K562 (cell line): ENCODE results near the gene FES. TPM values are rescaled to one million over a fixed set of nuclear protein-coding genes. Genes with fewer than 3 reads are reported as not detected.

Source experiments
- CBFA2T3 ChIP-seq: fragments of 450-650 bp; IDR thresholded peaks from 2 replicates; pipeline ENCODE4 v1.6.1; 2017
- CREBBP ChIP-seq: IDR thresholded peaks from one replicate; pipeline ENCODE4 v1.6.1; 2012; ENCODE audit warnings: low read depth, mild to moderate bottlenecking, control low read depth, inconsistent platforms, low read length
- EP300 ChIP-seq: IDR thresholded peaks from 2 replicates; pipeline ENCODE4 v1.6.1; 2012; ENCODE audit warnings: low read length, improper control_type of control experiment
- HDAC6 ChIP-seq: IDR thresholded peaks from 2 replicates; pipeline ENCODE4 v1.6.1; 2012; ENCODE audit warnings: low read depth, mild to moderate bottlenecking, control low read depth, inconsistent platforms, low read length, moderate library complexity
- HMGXB4 ChIP-seq: sonication (generic); formaldehyde crosslinking; IDR thresholded peaks from 2 replicates; pipeline ENCODE4 v1.8.1; 2023; ENCODE audit warnings: mild to moderate bottlenecking, missing genetic modification reagents
- IRF1 ChIP-seq: sonication (generic); formaldehyde crosslinking; IDR thresholded peaks from 2 replicates; pipeline ENCODE4 v1.8.0; 2022; ENCODE audit warnings: missing genetic modification reagents, mild to moderate bottlenecking, borderline replicate concordance
- MEF2D ChIP-seq: conservative IDR thresholded peaks from 2 replicates; pipeline ENCODE4 v1.6.1; 2016; ENCODE audit warnings: low read depth, missing genetic modification characterization, missing compliant biosample characterization
- MYBL2 ChIP-seq, 2 experiments: fragments of 450-650 bp in 1 of 2; sonication (generic) in 1 of 2; formaldehyde crosslinking in 1 of 2; IDR thresholded peaks; 2 replicates each; pipeline versions ENCODE4 v1.6.1 to v1.8.1; 2017 to 2022; ENCODE audit warnings: borderline replicate concordance in 1 of 2, inconsistent platforms in 1 of 2, low read depth in 1 of 2, mild to moderate bottlenecking in 1 of 2, missing genetic modification reagents in 1 of 2, moderate library complexity in 1 of 2
- PBX2 ChIP-seq, 2 experiments: IDR thresholded peaks in 1 of 2; conservative IDR thresholded peaks in 1 of 2; 2 replicates each; pipeline ENCODE4 v1.6.1; 2016; ENCODE audit warnings: low read depth in 2 of 2, mild to moderate bottlenecking in 1 of 2, missing compliant biosample characterization in 1 of 2, missing genetic modification characterization in 1 of 2, moderate library complexity in 1 of 2
- PCBP1 ChIP-seq: fragments of 200-400 bp; formaldehyde crosslinking; IDR thresholded peaks from 2 replicates; pipeline ENCODE4 v1.6.1; 2018; ENCODE audit warnings: mild to moderate bottlenecking, low read depth, low read length; ENCODE audit not compliant: poor library complexity, severe bottlenecking
- POLR2A ChIP-seq: fragments of 450-650 bp; conservative IDR thresholded peaks from 2 replicates; pipeline ENCODE4 v1.6.1; 2016
- POLR2AphosphoS5 ChIP-seq: IDR thresholded peaks from 2 replicates; pipeline ENCODE4 v1.6.1; 2011; ENCODE audit warnings: mild to moderate bottlenecking, low read depth, low read length, moderate library complexity; ENCODE audit not compliant: control insufficient read depth, insufficient read depth
- RUNX1 ChIP-seq: sonication (generic); IDR thresholded peaks from 2 replicates; pipeline ENCODE4 v1.6.1; 2016; ENCODE audit warnings: antibody characterized with exemption, low read depth
- SUPT5H ChIP-seq: fragments of 450-650 bp; IDR thresholded peaks from 2 replicates; pipeline ENCODE4 v1.6.1; 2016
- TCF7L2 ChIP-seq: fragments of 150-350 bp; IDR thresholded peaks from 2 replicates; pipeline ENCODE4 v1.6.1; 2016; ENCODE audit warnings: low read depth, mild to moderate bottlenecking, low read length, moderate library complexity
- TRIM28 ChIP-seq: fragments of 450-650 bp; IDR thresholded peaks from 2 replicates; pipeline ENCODE4 v1.6.1; 2017
- ZEB2 ChIP-seq: fragments of 450-650 bp; IDR thresholded peaks from 2 replicates; pipeline ENCODE4 v1.6.1; 2016
- ZNF347 ChIP-seq: fragments of 450-650 bp; formaldehyde crosslinking; IDR thresholded peaks from 2 replicates; pipeline ENCODE4 v1.4.0; 2020; ENCODE audit warnings: low read depth, mild to moderate bottlenecking, moderate library complexity
- ZNF41 ChIP-seq: fragments of 250-450 bp; sonication (Bioruptor Pico); conservative IDR thresholded peaks from 2 replicates; pipeline ENCODE4 v1.4.0; 2020; ENCODE audit warnings: mild to moderate bottlenecking
- ZNF561 ChIP-seq: fragments of 450-650 bp; formaldehyde crosslinking; conservative IDR thresholded peaks from 2 replicates; pipeline ENCODE4 v1.4.0; 2020; ENCODE audit warnings: mild to moderate bottlenecking, moderate library complexity
- ZNF639 ChIP-seq, 2 experiments: fragments of 200-800 bp in 1 of 2; sonication (Bioruptor generic) in 1 of 2; sonication (generic) in 1 of 2; formaldehyde crosslinking in 1 of 2; IDR thresholded peaks in 1 of 2; conservative IDR thresholded peaks in 1 of 2; 2 replicates each; pipeline versions ENCODE4 v1.5.0 to v1.6.1; 2016 to 2020; ENCODE audit warnings: missing compliant biosample characterization in 1 of 2, missing genetic modification characterization in 1 of 2, missing genetic modification reagents in 1 of 2
- polyA plus RNA-seq, 8 experiments: library from polyadenylated mRNA; depleted of rRNA in 4 of 8; stranded (reverse) in 5 of 8; unstranded in 3 of 8; fragments of >200 nt; fragmentation: Nextera tagmentation in 2 of 8; fragmentation: Illumina TruSeq in 1 of 8; extraction: Ambion mirVana in 2 of 8; extraction: Trizol in 1 of 8; gene quantifications; 2 replicates each; pipeline versions ENCODE4 v1.2.1 to v1.2.3, GENCODE V29; 2011 to 2014; ENCODE audit warnings: inconsistent platforms in 1 of 8, missing spikeins in 1 of 8
- total RNA-seq, 7 experiments: library from RNA; depleted of rRNA in 6 of 7; stranded (reverse); fragments of >200 nt in 6 of 7; fragmentation: Illumina TruSeq in 2 of 7; extraction: Trizol in 2 of 7; gene quantifications; 2 replicates each; pipeline versions ENCODE4 v1.2.1 to v1.2.3, GENCODE V29; 2011 to 2021; ENCODE audit warnings: low replicate concordance in 1 of 7

The FES gene
- total and polyA plus RNA-seq, 9 of the 15 experiments (the other 6 are each of a cell fraction or from before 2014, with no cell fraction given) = 0.38 to 2.6 (median 0.82) TPM

- TF ChIP-seq ZNF639 (CRISPR knock-in tag; conservative IDR thresholded peaks at IDR 0.05 in 1 of 2, IDR thresholded peaks at IDR 0.05 in 1 of 2) (no peak), TCF7L2 (no peak), ZEB2 (no peak), ZNF41 (no peak), POLR2A (peak; percentile 64), TRIM28 (no peak), HMGXB4 (CRISPR knock-in tag) (no peak), CBFA2T3 (0 out of 2 replicates have a peak, but pooled peaks have one; percentile 3), PCBP1 (no peak), MYBL2 (IDR thresholded peaks at IDR 0.05; ENCODE audit: low read depth) (no peak), MYBL2 (CRISPR knock-in tag; IDR thresholded peaks at IDR 0.05; ENCODE audit: borderline replicate concordance) (no peak), HDAC6 (no peak), ZNF347 (CRISPR knock-in tag) (no peak), CREBBP (no peak), SUPT5H (peak; percentile 37; the same call in 1 of the 2 replicates), IRF1 (CRISPR knock-in tag) (no peak), EP300 (peak; percentile 20; the same call in 1 of the 2 replicates), POLR2AphosphoS5 (peak; percentile 54), MEF2D (tag) (no peak), RUNX1 (no peak), ZNF561 (no peak), PBX2 (CRISPR knock-in tag; IDR thresholded peaks at IDR 0.05; ENCODE audit: low read depth) (no peak), PBX2 (tag; conservative IDR thresholded peaks at IDR 0.05; ENCODE audit: low read depth) (0 out of 2 replicates have a peak, but pooled peaks have one; percentile 7)
Measured at GRCh38 chr15:90872486-90873184, 11.7 kb upstream of the FES start (continued).
